ENCODE data around the gene CASP5.

DNA sequence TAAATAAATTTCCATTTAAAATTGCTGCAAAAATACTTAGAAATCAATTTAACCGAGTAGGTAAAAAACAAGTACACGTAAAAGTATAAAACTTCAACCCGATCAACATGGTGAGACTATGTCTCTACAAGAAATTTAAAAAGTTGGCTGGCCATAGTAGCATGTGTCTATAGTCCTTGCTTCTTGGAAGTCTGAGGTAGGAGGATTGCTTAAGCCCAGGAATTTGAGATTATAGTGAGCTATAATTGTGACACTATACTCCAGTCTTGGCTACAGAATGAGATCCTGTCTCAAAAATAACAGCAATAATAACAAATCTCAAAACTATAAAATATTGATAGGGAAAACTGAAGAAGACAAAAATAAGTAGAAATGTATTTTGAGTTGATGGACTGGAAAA lies 65.7 kb downstream of the CASP5 start:
- TF ChIP-seq, protein P1, sequence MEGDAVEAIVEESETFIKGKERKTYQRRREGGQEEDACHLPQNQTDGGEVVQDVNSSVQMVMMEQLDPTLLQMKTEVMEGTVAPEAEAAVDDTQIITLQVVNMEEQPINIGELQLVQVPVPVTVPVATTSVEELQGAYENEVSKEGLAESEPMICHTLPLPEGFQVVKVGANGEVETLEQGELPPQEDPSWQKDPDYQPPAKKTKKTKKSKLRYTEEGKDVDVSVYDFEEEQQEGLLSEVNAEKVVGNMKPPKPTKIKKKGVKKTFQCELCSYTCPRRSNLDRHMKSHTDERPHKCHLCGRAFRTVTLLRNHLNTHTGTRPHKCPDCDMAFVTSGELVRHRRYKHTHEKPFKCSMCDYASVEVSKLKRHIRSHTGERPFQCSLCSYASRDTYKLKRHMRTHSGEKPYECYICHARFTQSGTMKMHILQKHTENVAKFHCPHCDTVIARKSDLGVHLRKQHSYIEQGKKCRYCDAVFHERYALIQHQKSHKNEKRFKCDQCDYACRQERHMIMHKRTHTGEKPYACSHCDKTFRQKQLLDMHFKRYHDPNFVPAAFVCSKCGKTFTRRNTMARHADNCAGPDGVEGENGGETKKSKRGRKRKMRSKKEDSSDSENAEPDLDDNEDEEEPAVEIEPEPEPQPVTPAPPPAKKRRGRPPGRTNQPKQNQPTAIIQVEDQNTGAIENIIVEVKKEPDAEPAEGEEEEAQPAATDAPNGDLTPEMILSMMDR (IDR thresholded peaks at IDR 0.05; ENCODE audit: low read depth, low read length, missing input control): no peak
- TF ChIP-seq GABPA (IDR thresholded peaks at IDR 0.05 in 1 of 2, conservative IDR thresholded peaks at IDR 0.05 in 1 of 2) (no peak), TAF1 (conservative IDR thresholded peaks at IDR 0.05) (no peak)
- TF ChIP-seq, protein P2, sequence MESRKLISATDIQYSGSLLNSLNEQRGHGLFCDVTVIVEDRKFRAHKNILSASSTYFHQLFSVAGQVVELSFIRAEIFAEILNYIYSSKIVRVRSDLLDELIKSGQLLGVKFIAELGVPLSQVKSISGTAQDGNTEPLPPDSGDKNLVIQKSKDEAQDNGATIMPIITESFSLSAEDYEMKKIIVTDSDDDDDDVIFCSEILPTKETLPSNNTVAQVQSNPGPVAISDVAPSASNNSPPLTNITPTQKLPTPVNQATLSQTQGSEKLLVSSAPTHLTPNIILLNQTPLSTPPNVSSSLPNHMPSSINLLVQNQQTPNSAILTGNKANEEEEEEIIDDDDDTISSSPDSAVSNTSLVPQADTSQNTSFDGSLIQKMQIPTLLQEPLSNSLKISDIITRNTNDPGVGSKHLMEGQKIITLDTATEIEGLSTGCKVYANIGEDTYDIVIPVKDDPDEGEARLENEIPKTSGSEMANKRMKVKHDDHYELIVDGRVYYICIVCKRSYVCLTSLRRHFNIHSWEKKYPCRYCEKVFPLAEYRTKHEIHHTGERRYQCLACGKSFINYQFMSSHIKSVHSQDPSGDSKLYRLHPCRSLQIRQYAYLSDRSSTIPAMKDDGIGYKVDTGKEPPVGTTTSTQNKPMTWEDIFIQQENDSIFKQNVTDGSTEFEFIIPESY (IDR thresholded peaks at IDR 0.05): no peak
- TF ChIP-seq, protein P3, sequence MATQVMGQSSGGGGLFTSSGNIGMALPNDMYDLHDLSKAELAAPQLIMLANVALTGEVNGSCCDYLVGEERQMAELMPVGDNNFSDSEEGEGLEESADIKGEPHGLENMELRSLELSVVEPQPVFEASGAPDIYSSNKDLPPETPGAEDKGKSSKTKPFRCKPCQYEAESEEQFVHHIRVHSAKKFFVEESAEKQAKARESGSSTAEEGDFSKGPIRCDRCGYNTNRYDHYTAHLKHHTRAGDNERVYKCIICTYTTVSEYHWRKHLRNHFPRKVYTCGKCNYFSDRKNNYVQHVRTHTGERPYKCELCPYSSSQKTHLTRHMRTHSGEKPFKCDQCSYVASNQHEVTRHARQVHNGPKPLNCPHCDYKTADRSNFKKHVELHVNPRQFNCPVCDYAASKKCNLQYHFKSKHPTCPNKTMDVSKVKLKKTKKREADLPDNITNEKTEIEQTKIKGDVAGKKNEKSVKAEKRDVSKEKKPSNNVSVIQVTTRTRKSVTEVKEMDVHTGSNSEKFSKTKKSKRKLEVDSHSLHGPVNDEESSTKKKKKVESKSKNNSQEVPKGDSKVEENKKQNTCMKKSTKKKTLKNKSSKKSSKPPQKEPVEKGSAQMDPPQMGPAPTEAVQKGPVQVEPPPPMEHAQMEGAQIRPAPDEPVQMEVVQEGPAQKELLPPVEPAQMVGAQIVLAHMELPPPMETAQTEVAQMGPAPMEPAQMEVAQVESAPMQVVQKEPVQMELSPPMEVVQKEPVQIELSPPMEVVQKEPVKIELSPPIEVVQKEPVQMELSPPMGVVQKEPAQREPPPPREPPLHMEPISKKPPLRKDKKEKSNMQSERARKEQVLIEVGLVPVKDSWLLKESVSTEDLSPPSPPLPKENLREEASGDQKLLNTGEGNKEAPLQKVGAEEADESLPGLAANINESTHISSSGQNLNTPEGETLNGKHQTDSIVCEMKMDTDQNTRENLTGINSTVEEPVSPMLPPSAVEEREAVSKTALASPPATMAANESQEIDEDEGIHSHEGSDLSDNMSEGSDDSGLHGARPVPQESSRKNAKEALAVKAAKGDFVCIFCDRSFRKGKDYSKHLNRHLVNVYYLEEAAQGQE (IDR thresholded peaks at IDR 0.05): no peak
